LNCAP (cell line): ENCODE data around the gene PTPRQ.

ENCODE experiments used
- CTCF ChIP-seq: fragments of 450-650 bp; IDR thresholded peaks from 2 replicates; pipeline ENCODE4 v1.5.1; 2017; ENCODE audit warnings: mild to moderate bottlenecking

PTPRQ gene

DNA sequence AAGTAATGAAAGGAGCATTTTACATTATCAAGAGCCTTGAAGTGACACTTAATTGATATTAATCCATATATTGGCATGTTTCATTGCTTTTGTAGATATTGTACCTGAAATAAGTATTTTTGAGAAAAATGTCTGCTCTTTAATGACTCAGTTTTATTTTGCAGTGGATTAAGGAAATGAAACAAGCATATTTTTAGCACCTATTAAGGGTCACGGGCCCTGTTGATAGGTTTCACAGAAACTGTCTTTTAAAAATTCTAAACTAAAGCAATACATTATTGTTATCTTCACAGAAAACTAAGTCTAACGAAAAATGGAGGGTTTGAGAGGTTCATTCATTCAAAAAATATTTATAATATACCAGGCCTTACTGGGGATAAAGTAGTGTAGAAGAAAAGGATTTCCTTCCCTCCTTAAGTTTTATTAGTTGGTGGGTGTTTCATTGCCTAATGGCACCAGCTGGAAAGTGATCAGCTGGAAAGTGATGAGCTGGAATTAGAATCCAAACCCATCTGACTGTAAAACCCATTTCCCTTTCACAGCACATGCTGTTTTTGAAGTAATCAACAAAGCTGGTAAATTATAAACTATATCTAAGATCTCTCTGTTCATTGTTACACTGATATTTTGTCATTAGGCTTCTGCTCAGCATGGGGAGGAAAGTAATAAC lies 54.2 kb downstream of the PTPRQ start:
- no peak for TF ChIP-seq CTCF

DNA sequence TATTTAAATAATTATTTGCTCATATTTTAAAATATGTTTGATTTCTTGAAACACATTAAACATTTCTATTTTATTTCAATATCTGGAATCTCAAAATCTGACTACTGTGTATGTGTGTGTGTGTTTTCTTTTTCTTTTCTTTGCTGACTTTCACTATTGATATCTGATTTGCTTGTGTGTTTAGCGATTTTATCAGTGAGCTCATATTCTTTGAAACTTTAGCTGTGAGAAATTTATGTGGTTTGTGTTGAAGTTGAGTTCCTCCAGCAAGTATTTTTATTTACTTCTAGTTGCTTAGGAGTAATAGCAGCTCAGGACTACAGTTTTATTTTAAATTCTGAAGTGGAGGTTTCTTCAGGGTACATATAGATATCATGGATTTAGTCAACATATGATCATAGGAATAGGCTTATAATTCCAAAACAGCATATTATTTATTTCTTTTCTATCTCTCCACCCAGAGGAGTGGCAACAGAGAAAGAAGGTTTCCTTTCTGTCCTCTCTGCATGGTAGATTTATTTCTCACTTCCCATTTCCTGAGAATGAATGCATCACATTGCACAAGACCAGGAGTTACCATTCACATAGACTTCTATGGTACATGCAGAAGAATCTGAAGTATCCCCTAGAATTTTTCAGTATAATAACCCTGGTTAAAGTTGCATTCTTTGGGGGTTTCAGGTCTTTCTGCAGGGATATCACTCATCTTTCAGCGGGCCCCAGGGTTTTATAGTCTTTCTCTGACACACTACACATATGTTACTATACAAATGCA lies 60.5 kb downstream of the PTPRQ start:
- no peak for TF ChIP-seq CTCF

GRCh38 chr12:80509781-80510556 lies 65.9 kb downstream of the PTPRQ start:
- TF ChIP-seq CTCF, result no peak

GRCh38 chr12:80512781-80513180 lies 68.7 kb downstream of the PTPRQ start:
- TF ChIP-seq CTCF, result no peak

DNA sequence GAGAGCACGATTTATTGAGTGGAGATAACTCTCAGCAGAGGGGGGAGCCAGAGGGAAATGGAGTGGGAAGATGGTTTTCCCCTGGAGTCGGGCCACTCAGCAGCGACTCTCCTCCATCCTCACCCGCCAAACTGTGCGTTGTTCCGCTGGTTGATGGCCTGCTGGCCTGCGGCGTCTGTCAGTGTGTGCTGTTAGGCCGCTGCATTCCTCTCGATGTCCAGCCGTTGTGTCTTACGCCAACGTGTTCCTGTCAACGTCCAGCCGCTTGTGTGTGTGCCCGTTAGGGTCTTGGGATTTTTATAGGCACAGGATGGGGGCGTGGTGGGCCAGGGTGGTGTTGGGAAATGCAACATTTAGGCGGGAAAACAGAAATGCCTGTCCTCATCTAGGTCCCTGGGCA lies 69.2 kb downstream of the PTPRQ start:
- no peak for TF ChIP-seq CTCF

- TF ChIP-seq CTCF, result no peak
Observed at GRCh38 chr12:80517655-80518054, 73.6 kb downstream of the PTPRQ start.

DNA sequence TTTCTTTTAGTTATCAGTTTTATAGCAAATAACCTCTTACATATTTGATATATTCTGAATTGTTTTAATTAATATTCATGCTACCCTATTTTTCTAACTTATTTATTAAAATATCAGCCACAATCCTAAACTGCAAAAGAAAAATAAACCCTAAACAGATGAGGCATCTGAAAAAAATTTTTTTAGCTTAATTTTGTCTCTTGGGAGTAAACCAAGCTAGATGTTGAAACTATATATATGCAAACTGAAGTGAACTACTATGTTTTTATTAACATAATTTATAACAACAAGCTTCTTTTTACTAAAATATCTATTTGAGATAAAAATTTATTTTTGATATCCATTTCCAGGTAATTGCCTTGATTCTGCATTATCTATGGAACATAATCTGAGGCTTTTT lies 87.6 kb downstream of the PTPRQ start:
- TF ChIP-seq CTCF, result no peak
